Cardiac fibroblast (primary cell): ENCODE measurements around the gene PLEKHS1.

ENCODE experiments used
- DNase-seq, 2 donors: peaks; one replicate each; pipeline versions ENCODE4 v3.0.0 to v3.0.0-alpha.2; 2010; ENCODE audit warnings: low read depth in 2 of 2
- H3K4me3 ChIP-seq, 2 donors: replicated peaks in 1 of 2; 1 replicate in 1 of 2; 2 replicates in 1 of 2; pipeline ENCODE4 v1.5.1; 2011; ENCODE audit warnings: low read depth in 2 of 2, low read length in 2 of 2, mild to moderate bottlenecking in 2 of 2, moderate library complexity in 1 of 2
- CTCF ChIP-seq: IDR thresholded peaks from one replicate; pipeline ENCODE4 v1.5.1; 2011; ENCODE audit warnings: low read depth, mild to moderate bottlenecking, low read length, inconsistent platforms

Gene PLEKHS1

GRCh38 chr10:113753020-113753692 lies 1.7 kb downstream of the PLEKHS1 start:
- TF ChIP-seq CTCF = no peak
- H3K4me3 ChIP-seq = no peak overlapping the region
- DNase-seq = no peak

GRCh38 chr10:113754125-113754524 lies 2.6 kb downstream of the PLEKHS1 start:
- DNase-seq = no peak
- no peak for TF ChIP-seq CTCF

GRCh38 chr10:113754768-113755167 lies 3.3 kb downstream of the PLEKHS1 start:
- TF ChIP-seq CTCF = no peak
- no peak overlapping the region for H3K4me3 ChIP-seq
- DNase-seq = no peak

More at GRCh38 chr10:113754125-113754524, 2.6 kb downstream of the PLEKHS1 start:
- no peak overlapping the region for H3K4me3 ChIP-seq

GRCh38 chr10:113756940-113757543 lies 5.6 kb downstream of the PLEKHS1 start:
- H3K4me3 ChIP-seq = no peak overlapping the region
- DNase-seq = no peak
- TF ChIP-seq CTCF = no peak

- no peak overlapping the region for H3K4me3 ChIP-seq
- no peak for DNase-seq
- no peak for TF ChIP-seq CTCF
Measured at GRCh38 chr10:113762083-113762482, 10.6 kb downstream of the PLEKHS1 start.

GRCh38 chr10:113764582-113764981 lies 13.1 kb downstream of the PLEKHS1 start:
- no peak overlapping the region for H3K4me3 ChIP-seq
- no peak for TF ChIP-seq CTCF
- DNase-seq = no peak
